ENCODE measurements around the gene MFAP3L.

GRCh38 chr4:169956091-169956843, 69.9 kb downstream of the MFAP3L start:
- TF ChIP-seq CTCF (IDR thresholded peaks at IDR 0.05) (no peak), REST (IDR thresholded peaks at IDR 0.05; ENCODE audit: insufficient read depth in 1 of 2, low read depth in 2 of 2, low read length in 1 of 2) (no peak), POLR2AphosphoS5 (IDR thresholded peaks at IDR 0.05; ENCODE audit: low read depth, low read length) (no peak)
